ENCODE data around the gene ADGRG1.
A peak's percentile ranks its signal among the peaks of the same experiment; 100 is the strongest.

Gene ADGRG1

GRCh38 chr16:57606147-57606846 lies 22.1 kb upstream of the ADGRG1 start:
- DNase-seq (ENCODE audit: low read depth in 2 of 2) = no peak

- DNase-seq (ENCODE audit: low read depth in 2 of 2) = no peak
These were observed 21.5 kb upstream of the ADGRG1 start for GRCh38 chr16:57606847-57607501.

- no peak for DNase-seq (ENCODE audit: low read depth in 2 of 2)
These were observed 20.6 kb upstream of the ADGRG1 start for GRCh38 chr16:57607676-57608461.

- DNase-seq (ENCODE audit: low read depth in 2 of 2) = no peak
These were observed 19.8 kb upstream of the ADGRG1 start for GRCh38 chr16:57608462-57609113.

- peak; percentile 78 to 85 for DNase-seq (ENCODE audit: low read depth in 2 of 2)
These were observed 18.7 kb upstream of the ADGRG1 start for GRCh38 chr16:57609541-57610401.

- no peak for DNase-seq (ENCODE audit: low read depth in 2 of 2)
These were observed 17.8 kb upstream of the ADGRG1 start for GRCh38 chr16:57610611-57611010.

GRCh38 chr16:57611181-57611580 lies 17.2 kb upstream of the ADGRG1 start:
- DNase-seq (ENCODE audit: low read depth in 2 of 2) = no peak

- DNase-seq (ENCODE audit: low read depth in 2 of 2) = no peak
These were observed 16.7 kb upstream of the ADGRG1 start for GRCh38 chr16:57611706-57612105.

- DNase-seq (ENCODE audit: low read depth in 2 of 2) = no peak
These were observed 15.9 kb upstream of the ADGRG1 start for GRCh38 chr16:57612494-57612893.

- DNase-seq (ENCODE audit: low read depth in 2 of 2) = no peak
These were observed 14.9 kb upstream of the ADGRG1 start for GRCh38 chr16:57613514-57613913.

- peak; percentile 38 to 45 for DNase-seq (ENCODE audit: low read depth in 2 of 2)
These were observed 13.9 kb upstream of the ADGRG1 start for GRCh38 chr16:57614536-57614935.

GRCh38 chr16:57614944-57615343 lies 13.5 kb upstream of the ADGRG1 start:
- no peak for DNase-seq (ENCODE audit: low read depth in 2 of 2)

GRCh38 chr16:57615813-57616212 lies 12.6 kb upstream of the ADGRG1 start:
- no peak for DNase-seq (ENCODE audit: low read depth in 2 of 2)

GRCh38 chr16:57616241-57616640 lies 12.2 kb upstream of the ADGRG1 start:
- no peak for DNase-seq (ENCODE audit: low read depth in 2 of 2)

- no peak for DNase-seq (ENCODE audit: low read depth in 2 of 2)
These were observed 11.6 kb upstream of the ADGRG1 start for GRCh38 chr16:57616876-57617275.

- DNase-seq (ENCODE audit: low read depth in 2 of 2) = no peak
These were observed 10.8 kb upstream of the ADGRG1 start for GRCh38 chr16:57617604-57618111.

GRCh38 chr16:57618296-57619132 lies 9.9 kb upstream of the ADGRG1 start:
- DNase-seq (ENCODE audit: low read depth in 2 of 2) = no peak

- DNase-seq (ENCODE audit: low read depth in 2 of 2) = no peak
These were observed 9.3 kb upstream of the ADGRG1 start for GRCh38 chr16:57619133-57619605.

GRCh38 chr16:57619606-57620334 lies 8.7 kb upstream of the ADGRG1 start:
- DNase-seq (ENCODE audit: low read depth in 2 of 2) = no peak

Data from stimulated activated CD4-positive, alpha-beta T cell treated with anti-CD3 and anti-CD28 coated beads, Interleukin-15, amount 100 ng/mL, for 48 hours (primary cell).